VCaP (cell line): ENCODE data around the gene PTPN1.
"Not testable (repeated sequence)": the region's sequence is repeated elsewhere in the genome, so short reads cannot be mapped to it uniquely, and the experiment has no call there.

Experiments
- H3K27ac ChIP-seq: fragments of 450-650 bp; 2 replicates; pipeline ENCODE4 v1.5.1; 2017
- CTCF ChIP-seq: fragments of 450-650 bp; conservative IDR thresholded peaks from 2 replicates; pipeline ENCODE4 v1.5.1; 2017; ENCODE audit warnings: mild to moderate bottlenecking, moderate library complexity

PTPN1 gene

GRCh38 chr20:50467718-50468356, 42.3 kb upstream of the PTPN1 start:
- TF ChIP-seq CTCF = no peak
- no peak overlapping the region for H3K27ac ChIP-seq

DNA sequence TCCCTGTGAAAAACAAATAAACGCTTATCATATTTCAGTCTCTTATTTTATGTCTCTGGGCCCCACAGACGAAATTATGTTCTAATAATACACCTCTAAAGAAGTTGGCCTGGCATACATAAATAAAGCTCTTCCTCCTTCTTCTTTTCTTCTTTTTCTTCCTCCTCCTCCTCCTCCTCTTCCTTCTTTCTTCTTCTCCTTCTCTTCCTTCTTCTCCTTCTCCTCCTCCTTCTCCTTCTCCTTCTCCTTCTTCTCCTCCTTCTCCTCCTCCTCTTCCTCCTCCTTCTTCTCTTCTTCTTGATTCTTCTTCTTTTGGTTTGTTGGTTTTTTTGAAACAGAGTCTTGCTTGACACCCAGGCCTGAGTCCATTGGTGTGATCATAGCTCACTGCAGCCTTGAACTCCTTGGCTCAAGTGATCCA, 41.8 kb upstream of the PTPN1 start:
- no peak for TF ChIP-seq CTCF
- no peak overlapping the region for H3K27ac ChIP-seq

- no peak overlapping the region for H3K27ac ChIP-seq
- no peak for TF ChIP-seq CTCF
Observed at GRCh38 chr20:50469176-50469723, 40.9 kb upstream of the PTPN1 start.

GRCh38 chr20:50469796-50470195, 40.4 kb upstream of the PTPN1 start:
- no peak for TF ChIP-seq CTCF
- no peak overlapping the region for H3K27ac ChIP-seq

DNA sequence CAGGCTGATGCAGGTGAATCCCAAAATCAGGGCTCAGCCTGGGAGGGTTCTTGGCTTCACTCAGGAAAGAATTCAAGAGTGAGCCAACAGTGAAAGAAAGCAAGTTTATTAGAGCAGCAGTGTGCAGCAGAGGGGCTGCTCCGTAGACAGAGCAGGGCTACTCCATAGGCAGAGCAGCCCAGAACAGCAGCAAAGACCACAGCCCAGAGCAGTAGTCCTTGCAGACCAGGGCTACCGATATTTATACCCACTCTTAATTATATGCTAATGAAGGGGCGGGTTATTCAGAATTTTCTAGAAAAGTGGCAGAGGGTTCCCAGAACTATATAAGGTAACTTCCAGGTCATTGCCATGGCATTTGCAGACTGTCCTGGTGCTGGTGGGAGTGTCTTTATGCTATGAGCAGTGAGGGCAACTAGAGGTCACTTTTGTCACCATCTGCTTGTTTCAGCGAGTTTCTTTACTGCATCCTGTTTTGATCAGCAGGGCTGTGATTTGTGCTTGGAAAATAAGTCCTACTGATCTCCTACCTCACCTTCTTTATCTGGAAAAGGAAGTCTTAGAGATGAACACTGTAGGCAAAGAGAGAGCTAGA, 39.8 kb upstream of the PTPN1 start:
- TF ChIP-seq CTCF = no peak
- H3K27ac ChIP-seq = no peak overlapping the region

GRCh38 chr20:50471231-50471630, 39.0 kb upstream of the PTPN1 start:
- TF ChIP-seq CTCF = no peak
- no peak overlapping the region for H3K27ac ChIP-seq

GRCh38 chr20:50472693-50473664, 37.2 kb upstream of the PTPN1 start:
- H3K27ac ChIP-seq = no peak overlapping the region
- no peak for TF ChIP-seq CTCF

- not testable (repeated sequence) for H3K27ac ChIP-seq
Observed at GRCh38 chr20:50474356-50474755, 35.8 kb upstream of the PTPN1 start.
